ENCODE measurements around the gene ARHGEF2.
A peak's percentile ranks its signal among the peaks of the same experiment; 100 is the strongest.

ARHGEF2 gene

DNA sequence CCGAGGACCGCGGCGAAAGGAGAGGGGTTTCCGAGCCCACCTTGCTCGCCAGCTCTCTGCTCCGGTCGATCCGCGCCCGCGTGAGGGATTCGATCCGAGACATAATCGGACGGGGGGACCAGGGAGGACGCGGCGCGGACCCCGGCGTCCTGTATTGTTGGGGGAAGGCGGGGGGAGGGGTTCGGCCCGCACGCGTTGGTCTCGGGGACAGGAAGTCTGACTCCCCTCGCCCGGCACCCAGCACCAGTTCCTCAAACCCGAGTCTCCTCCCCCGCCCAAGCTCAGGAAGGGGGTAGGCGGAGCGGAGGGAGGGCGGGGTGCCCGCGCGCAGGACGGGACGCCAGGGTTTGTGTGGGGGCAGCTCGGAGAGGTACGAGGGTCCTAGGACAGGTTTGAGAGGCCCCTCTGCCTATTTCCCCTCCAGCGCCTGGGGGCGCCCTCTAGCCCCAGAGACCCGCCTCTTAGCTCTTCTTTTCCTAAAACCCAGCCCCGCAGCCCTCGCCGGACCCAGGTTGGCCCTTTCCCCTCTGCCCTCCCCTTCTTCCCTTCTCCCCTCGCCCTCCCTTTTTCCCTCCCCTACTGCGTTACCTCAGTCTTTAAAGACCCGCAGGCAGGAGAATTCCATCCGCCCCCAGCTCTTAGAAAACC lies at the start of gene ARHGEF2:
TSS of gene ARHGEF2 (minus strand) at position 223 of the 648 bp plus-strand sequence. CDS start at position 103, 120 bp downstream.
- peak; percentile 63 to 86 (median 70) for DNase-seq (ENCODE audit: low read depth in 3 of 3)

DNA sequence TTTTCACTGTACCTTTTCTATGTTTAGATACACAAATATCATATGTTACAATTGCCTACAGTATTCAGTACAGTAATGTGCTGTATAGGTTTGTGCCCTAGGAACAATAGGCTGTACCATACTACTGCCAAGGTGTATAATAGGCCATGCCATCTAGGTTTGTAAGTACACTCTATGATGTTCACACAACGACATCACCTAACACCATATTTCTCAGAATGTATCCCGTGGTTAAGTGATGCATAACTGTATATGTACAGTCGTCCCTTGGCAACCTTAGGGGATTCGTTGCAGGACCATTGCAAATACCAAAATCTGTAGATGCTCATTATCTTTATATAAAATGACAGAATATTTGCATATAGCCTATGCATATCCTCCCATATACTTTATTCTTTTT lies 48.2 kb upstream of the ARHGEF2 start:
- DNase-seq (ENCODE audit: low read depth in 3 of 3) = no peak

DNA sequence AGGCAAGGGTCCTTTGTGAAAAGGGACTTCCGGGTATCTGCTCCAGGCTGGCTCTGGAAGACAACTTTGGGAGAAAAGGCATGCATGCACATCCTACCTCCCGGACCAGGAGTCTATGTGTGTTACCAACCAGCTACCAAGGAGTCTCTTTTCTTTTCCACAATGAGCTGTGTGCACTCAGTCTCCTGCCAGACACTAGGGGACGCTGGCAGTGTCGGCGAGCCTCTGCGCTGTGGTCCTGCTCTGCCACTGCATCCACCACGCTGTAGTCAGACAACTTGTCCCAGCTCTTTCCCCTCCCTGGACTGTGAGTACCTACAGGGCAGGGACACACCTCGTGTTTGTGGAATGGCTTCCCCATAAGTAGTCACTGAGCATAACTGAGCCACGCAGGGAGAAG lies 47.5 kb upstream of the ARHGEF2 start:
- DNase-seq (ENCODE audit: low read depth in 3 of 3) = peak in 1 of 3 experiments; percentile 31

DNA sequence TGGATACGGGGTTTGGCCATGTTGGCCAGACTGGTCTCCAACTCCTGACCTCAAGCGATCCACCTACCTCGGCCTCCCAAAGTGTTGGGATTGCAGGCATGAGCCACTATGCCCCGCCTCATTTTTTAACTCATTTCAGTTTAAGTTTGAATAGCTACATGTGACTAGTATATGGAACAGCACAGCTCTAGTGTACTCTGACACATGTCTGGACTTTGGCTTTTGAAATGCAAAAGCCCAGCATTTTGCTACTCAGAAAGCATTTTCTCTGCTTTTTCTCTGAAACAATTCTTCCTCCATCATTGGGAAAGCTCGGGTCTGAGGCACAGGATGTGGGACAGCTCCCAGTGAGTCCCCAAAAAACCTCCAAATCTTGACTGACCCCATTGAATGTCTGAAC lies 46.5 kb upstream of the ARHGEF2 start:
- DNase-seq (ENCODE audit: low read depth in 3 of 3) = no peak

DNA sequence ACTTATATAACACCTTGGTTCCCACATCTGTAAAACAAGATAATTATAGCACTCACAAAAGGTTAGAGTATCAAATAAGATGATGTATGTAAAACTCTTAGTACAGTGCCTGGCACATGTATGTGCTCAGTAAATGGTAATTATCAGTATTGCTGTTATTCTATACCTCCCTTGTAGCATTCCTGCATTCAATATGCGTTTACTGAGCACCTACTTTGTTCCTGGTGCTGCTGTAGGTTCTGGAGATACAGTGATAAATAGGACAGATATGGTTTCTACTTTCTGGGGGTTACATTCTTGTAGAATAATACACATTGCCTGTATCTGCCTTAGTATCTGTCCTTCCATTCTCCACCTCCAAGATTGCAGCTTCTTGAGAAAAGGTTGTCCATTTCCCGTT lies 43.6 kb upstream of the ARHGEF2 start:
- no peak for DNase-seq (ENCODE audit: low read depth in 3 of 3)

DNA sequence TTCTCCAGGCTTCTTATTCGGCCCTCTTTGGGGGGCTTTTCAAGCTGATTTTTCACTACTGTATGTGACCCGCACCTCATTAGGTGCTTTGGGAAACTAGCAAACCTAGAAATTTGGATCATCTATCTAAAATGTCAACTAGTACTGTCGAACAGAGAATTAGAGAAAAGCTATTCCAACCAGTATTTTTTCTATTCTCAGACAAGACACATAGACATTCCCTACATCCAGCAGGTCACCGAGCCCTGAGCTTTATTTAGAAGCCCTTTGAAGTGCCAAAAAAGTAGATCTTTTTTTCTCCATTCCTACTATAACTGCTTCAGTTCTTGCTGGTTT lies 42.7 kb upstream of the ARHGEF2 start:
- no peak for DNase-seq (ENCODE audit: low read depth in 3 of 3)

DNA sequence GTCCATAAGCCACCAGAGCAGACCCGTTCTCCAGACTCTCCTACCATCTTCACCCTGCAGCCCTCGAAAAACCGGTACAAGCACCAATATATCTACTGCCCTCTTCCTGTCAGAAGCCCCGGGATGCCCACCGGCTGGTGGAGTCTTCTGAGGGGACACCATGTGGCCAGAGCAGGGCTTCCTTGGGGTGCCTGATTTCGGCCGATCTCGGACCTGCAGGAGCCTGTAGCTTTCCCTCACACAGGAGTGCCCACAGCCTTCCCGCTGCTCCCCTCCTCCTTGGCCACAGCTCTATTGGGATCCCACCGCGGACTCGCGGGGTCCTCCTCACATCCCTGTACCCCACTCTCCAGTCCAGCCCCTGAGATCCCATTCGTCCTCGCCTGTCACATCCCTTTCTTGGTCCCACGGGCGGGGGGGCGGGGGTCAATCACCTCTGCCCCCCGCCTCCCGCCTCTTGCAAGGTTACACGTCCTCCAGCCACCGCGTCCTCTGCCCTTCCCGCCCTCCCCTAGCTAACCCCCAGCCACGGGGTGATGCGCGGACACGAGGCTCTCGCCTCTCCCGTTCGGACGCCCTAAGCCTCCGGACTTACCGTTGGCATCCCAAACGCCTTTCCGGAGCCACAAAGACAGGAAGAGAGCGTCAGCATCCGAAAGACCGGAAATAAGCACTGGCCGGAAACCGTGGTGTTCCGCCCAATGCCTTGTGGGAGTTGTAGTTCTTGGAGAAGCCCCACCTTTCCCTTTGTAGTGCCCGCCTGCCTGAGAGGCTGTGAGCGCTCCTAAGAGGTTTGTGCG lies 42.1 kb upstream of the ARHGEF2 start, which contains the start of gene SSR2:
TSS of gene SSR2 (minus strand) at position 659 of the 800 bp plus-strand sequence. CDS start 784 bp downstream, outside the sequence.
- DNase-seq (ENCODE audit: low read depth in 3 of 3) = peak; percentile 69 to 83 (median 81)

DNA sequence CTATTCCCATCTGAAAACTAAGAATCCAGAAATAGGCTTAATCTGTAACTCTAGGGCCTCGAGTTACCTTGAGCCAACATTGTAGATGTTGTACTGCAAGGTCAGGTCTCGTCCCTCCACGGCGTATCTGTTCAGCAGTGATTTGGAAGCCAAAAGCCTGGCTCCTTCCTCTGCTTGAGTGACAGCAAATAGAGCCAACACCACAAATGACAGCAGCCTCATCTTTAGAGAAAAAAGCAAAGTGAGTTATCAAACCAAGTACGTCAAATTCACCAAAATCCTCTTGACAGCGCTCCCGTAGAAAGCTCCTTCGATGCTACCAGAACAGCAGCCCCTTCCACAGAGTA lies 41.6 kb upstream of the ARHGEF2 start:
- DNase-seq (ENCODE audit: low read depth in 3 of 3) = no peak

DNA sequence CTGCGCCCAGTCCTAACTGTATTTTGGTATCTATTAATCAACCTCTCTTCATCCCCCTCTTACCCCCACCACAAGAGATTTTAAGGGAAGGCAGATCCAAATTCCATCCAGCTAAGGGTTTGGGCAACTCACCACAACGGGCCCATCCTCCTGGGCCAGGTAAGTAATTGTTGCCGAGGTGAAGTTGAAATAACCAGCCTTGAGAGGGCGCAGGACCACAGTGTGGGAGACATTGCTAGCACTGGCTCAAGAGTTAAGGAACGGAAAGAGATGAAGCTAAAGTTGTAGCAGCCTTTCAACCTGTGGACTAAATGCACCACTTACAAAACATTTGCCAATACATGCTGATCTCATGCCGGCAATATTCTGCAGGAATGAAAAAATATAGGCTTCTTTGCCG lies 36.5 kb upstream of the ARHGEF2 start:
- DNase-seq (ENCODE audit: low read depth in 3 of 3) = no peak

DNA sequence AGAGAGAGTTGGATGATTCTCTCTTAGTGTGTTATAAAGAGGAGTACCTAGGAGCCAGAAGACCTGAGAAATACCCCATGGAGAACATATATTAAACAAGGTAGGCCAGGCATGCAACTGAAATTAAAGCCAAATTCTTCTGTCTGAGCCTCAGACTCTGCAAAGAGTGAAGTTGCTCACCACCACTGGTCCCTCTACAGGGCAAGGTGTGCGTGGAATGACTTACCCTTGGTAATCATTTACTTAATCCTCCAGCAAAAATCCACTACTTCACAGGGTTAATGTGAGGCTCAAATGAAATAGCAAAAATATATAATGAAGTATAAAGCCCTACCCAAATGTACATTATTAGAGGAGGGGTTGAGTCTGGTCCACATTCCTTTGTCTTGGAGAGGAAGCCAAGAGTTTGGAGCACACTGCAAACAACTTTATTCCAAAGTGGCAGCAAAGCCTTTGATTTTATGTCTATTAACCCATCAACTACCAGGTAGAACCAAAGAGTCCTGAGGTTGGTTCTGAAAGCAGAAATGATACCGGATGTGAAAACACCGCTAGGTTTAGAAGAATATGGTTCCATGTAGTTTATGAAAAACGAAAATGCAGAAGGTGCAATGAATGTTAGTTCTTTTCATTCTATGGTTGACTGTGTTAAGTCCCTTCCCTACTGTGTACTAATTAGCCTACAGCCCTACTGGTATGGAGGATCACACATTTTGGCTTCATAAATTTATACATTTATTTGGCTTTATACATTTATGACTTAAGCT lies 33.9 kb upstream of the ARHGEF2 start:
- DNase-seq (ENCODE audit: low read depth in 3 of 3) = no peak

DNA sequence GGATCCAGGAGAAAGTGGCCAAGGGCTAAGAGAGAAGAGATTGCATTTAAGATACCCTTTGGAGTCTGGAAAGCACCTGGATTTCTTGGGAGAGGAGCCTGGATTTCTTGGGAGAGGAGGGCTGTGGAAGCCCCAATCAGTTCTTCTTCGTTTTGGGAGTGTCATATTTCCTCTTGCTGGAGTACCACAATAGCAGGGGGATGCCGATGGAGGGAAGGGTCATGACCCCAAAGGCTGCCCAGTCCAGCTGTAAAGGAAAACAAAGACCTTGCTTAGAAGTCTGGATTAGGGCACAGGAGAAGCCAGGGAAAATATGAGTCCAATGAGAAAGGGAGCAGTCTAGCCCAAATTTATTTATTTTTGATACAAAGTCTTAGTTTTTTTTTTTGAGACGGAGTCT lies 31.1 kb upstream of the ARHGEF2 start:
- DNase-seq (ENCODE audit: low read depth in 3 of 3) = no peak

DNA sequence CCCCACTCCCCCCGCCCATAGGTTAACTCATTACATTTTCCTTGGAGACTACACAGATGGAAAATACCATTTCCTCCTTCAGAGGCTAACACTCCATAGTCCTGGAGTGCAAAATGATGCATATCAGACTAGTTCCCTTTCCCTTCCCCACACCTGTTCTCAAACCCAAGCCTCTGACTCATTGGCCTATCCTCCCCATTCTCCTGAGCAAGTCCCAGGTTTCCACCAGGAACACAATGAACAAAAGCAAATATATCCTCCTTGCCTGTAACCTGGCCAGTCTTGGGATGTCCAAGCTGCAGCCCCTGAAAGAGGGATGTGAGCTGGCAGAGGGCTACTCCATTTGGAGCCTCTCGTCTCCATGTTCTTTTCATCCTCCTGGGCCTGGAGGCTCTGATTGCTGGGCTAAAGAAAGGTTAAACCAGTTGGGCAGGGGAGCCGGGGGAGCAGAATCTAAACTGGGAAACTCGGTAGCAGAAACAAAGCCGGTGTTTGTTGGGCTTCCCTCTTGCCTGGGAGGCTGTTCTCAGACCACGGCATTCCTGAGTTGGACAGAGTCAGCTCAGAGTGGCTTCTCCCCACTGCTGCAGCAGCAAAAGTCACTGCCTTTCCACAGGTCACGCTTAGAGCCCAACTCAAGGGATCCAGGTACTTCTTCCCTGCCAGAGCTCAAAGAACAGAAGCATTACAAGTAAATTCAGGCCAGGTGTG lies 28.5 kb upstream of the ARHGEF2 start:
- no peak for DNase-seq (ENCODE audit: low read depth in 3 of 3)

DNA sequence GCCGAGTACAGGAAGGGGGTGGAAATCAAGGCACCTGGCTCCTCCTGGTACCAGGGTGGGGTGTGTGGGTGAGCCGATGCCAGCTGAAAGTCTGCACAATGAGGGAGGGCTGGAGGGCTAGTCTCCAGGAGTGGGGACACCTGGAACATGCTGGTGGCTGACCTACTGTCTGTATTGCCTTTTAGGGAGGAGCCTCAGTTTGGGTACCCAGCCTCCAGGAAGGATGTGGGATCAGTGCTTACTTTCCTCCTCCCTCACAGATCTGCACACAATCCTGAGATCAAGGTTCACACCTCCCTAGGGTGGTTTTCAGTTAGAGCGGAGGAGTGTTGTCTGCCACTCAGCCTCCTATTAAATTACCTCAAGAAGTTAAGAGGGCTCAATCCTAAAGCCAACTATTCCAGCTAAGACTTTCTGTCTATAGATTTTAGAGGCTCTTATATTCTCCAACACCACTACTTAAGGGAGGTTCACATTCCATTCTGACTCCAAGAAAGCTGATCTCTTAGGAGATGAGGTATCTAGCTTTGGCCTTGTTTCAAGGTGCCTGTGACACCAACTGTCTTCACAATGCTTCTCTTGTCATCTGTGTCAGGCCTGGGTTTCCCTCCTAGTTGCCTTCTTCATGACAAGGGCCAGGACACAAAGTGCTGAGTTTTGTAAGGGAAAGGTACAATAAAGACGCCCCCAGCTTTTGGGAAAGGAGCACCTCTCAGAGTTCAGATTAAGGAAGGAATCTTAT lies 26.7 kb upstream of the ARHGEF2 start:
- DNase-seq (ENCODE audit: low read depth in 3 of 3) = no peak

DNA sequence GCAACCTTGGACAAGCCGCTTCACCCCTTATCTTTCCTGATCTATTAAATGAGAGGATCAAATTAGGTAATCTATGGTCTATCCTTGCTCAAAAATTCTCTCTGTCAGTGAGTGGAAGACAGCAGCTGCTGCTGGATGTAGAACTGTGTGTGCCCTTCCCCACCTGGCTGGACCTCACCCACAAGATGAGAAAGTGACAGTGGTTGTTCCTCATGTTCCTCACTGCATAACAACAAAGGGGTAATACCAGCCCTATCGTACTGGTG lies 25.5 kb upstream of the ARHGEF2 start:
- DNase-seq (ENCODE audit: low read depth in 3 of 3) = no peak

DNA sequence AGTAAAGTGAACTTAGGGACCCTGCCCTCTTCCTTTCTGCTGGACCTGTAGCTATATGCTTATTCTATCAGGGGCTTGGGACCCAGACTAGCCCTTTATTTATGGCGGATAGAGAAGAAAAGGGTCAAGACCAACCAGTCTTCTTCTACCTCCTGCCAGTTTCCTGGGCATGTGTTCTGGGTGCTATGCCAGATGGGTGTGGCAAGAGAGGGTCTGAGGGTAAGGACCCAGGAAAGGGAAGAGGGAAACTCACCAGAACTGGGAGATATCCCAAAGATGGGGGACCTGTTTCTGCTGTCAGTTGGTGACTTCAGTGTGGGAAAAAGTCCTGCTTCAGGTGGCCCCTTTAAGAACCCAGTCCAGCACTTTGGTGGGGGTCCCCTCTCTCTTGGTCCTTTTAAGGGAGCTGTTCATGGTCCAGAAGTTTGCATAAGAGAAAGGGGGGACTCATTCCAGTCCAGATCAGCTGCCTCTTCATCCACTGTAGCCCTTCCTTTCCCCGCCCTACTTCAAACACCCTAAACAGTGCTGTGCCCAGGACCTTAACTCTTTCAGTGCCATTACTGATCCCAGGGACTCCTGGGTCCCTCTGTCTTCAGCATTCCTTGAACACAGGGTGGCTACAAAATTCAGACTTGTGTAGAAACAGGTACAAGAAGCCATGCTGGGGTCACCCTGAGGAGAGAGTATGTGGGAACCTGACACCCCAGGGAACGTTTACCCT lies 24.0 kb upstream of the ARHGEF2 start:
- no peak for DNase-seq (ENCODE audit: low read depth in 3 of 3)

DNA sequence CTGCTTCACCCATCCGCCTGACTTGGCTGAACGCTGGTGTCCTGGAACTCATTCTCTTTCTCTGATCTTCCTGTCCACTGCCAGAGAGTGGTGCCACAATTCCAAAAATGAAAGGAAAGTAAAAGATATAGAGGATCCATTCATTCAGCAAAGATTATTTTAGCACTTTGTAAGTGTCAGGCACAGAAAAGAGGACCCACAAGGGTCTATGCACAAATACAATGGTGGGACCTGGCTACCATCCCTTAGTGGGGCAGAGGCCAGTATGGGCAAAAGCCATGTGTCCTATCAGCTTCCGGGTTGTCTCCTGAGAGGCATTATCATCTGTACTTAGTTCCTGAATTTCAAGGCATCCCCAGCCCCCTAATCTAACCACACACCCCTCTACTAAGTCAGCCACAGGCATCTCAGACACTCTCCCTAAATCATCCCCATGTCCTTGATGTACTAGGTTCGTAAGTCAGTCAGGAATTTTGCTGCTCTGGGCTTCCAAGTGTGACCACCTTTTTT lies 23.4 kb upstream of the ARHGEF2 start:
- no peak for DNase-seq (ENCODE audit: low read depth in 3 of 3)

DNA sequence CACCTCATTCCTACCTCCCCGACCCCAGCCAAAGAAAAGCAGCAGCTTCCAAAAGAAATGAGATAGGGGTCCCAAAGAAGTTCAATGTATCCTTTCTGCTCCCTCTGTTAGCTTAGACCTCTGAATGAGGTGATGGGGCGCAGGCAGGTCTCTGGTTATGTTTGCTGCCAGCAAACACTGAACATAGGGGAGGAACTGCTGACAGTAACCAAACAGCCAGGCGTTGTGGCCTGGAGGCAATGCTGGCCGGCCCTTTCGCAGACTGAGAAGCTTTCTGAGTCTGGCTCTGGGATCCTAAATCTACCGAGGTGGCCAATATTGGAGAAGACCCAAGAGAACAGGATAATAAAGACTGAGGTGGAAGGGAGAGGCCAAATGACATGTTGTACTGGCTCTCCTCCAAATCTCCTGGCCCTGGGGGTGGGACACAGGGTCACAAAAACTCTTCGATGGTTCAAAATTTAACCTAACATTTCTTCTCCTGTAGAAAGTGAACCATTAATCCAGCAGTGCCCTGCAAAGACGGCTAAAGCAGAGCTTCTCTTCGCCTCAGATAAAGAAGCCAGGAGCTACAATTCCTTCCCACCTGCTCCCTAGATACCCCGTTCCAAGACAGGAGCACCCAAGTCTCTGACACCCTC lies 22.8 kb upstream of the ARHGEF2 start:
- no peak for DNase-seq (ENCODE audit: low read depth in 3 of 3)

DNA sequence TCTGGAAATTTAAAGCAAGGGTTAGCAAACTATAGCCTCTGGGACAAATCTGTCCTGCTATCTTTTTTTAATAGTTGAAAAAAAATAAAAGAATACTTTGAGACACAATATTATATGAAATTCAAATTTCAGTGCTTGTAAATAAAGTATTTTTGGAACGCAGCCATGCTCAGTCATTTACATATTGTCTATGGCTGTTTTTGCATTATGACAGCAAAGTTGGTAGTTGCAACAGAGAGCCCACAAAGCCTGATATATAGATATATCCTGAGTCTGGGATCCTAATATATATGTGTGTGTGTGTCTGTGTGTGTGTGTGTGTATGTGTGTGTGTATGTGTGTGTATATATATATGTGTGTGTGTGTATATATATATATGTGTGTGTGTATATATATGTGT lies 21.6 kb upstream of the ARHGEF2 start:
- no peak for DNase-seq (ENCODE audit: low read depth in 3 of 3)

DNA sequence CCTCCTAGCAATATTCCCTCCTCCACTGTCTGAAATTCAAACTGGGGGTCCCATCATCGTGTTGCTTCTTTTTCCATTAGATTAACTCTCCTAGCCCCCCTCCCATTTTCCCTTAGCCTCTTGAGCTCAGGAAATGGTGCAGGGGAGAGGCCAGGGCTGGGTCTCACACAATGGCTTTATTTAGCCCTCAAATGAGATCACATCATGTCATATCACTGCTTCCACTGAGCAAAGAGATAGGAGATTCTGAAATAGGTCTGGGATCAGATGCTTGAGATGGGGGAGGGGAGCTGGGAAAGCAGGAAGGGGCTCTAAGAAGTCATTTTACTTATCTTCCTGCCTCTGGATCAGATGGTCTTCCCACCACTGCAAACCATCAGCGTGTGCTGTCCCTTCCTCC lies 17.8 kb upstream of the ARHGEF2 start:
- no peak for DNase-seq (ENCODE audit: low read depth in 3 of 3)

DNA sequence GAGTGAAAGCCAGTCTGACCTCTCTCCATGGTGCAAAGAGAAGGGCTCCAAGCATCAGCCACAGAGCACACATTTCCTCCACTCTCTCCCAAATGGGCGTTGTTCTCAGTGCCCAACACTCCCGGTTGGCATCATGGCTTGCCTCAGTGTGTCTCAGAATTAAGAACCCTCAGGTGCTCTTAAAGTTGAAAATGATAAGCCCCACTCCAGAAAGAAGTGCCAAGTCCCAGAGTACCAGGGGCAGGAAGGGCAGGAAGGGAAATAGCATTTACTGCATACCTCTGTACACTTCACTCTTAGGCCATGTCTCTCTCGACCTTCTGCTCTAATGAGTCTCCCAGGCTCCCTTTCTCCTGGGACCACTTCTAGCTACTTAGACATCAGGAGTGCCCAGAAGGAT lies 15.2 kb upstream of the ARHGEF2 start:
- DNase-seq (ENCODE audit: low read depth in 3 of 3) = no peak

All from stimulated activated CD4-positive, alpha-beta T cell treated with anti-CD3 and anti-CD28 coated beads, TNF-alpha, amount 100 ng/mL, for 24 hours (primary cell).